Stimulated activated CD4-positive, alpha-beta T cell treated with anti-CD3 and anti-CD28 coated beads, Interleukin-15, amount 100 ng/mL, for 48 hours (primary cell): ENCODE data around the gene FGF9.

Experiments
- DNase-seq, 2 donors: peaks; one replicate each; pipeline ENCODE4 v3.0.0-alpha.2; 2020; ENCODE audit warnings: low read depth in 2 of 2

FGF9 gene

GRCh38 chr13:21674490-21675009, 3.7 kb downstream of the FGF9 start:
- no peak for DNase-seq

GRCh38 chr13:21675095-21675991, 4.5 kb downstream of the FGF9 start:
- no peak for DNase-seq

- no peak for DNase-seq
Observed at GRCh38 chr13:21676611-21677021, 5.7 kb downstream of the FGF9 start.

- no peak for DNase-seq
Observed at GRCh38 chr13:21677075-21677623, 6.3 kb downstream of the FGF9 start.

DNA sequence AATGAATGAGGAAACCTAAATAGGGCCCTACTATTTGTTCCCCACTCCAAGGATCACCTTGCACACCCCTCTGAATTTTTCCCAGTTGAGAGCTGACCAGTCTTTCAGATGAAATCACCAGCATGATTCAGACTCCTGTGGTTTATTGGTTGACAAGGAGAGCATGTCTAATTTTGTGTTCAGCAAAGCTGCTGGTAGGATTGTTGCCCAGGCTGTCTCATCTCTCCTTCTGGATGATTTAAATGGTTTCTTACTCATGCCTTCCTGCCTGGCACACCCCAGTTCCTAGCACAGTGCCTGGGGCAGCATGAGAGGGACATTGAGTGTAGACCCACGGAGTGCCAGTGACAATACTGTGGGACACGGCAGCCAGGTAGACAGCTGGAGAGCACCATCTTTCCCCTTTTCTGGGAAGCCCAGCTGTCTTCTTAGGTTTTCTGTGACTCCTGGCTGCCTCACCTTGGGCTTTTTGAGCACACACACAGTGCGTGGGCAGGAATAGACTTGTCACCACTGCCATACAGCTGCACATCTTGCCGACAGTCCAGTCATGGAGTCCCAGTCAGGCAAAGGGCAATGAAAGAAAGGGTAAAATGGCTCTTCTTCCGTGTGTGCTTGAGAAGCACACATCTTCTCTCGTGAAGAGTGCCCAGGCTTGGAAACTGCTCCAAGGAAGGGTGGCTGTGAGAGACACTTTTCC, 12.3 kb downstream of the FGF9 start:
- DNase-seq, result no peak

GRCh38 chr13:21684576-21684975, 13.7 kb downstream of the FGF9 start:
- no peak for DNase-seq

DNA sequence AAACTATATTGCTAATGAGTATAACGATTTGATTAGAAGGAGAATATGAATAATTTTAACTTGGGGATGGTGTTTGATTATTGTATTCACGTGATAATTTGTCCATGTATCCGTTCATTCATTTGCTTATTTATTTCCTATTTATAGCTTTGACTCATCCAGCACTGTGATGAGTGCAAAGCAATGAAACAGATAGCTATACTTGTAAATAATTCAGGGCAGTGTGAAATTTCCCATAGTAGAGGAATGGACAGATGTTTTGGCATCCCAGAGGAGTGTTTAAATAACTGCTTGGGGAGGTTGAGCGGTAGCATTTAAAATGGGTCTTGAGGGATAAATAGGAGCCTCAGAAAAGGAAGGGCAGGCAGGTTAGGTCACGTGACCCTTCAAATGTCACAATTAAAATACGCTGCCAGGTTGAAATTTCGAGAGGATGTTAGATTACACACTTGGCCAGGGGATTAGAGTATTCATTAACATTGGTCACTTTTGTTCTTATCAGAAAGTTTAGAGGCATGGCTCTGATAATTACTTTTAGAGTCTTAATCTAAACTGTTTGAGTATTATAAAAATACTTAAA, 14.7 kb downstream of the FGF9 start:
- DNase-seq, result no peak

GRCh38 chr13:21686751-21687391, 16.0 kb downstream of the FGF9 start:
- no peak for DNase-seq

DNA sequence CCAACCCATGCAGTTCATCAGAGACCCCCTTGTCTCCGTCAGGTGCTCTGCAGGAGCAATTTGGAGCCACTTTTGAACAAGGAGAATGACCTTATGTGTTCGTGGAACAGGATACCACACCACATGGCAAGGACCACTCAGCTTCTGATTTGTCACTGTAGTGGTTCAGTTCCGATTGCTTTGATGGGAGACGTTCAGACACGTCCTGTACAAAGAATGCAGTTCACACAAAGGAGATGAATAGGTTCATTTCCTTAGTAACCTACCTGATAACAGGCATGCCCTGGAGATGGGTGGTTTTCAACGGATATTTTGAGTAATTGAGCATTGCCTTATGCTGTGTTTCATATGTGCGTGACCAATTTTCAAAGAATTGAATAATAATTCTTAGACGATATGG, 17.2 kb downstream of the FGF9 start:
- no peak for DNase-seq

GRCh38 chr13:21689097-21689496, 18.2 kb downstream of the FGF9 start:
- no peak for DNase-seq

GRCh38 chr13:21690955-21691354, 20.1 kb downstream of the FGF9 start:
- DNase-seq, result no peak

- DNase-seq, result no peak
Observed at GRCh38 chr13:21691500-21691899, 20.6 kb downstream of the FGF9 start.

DNA sequence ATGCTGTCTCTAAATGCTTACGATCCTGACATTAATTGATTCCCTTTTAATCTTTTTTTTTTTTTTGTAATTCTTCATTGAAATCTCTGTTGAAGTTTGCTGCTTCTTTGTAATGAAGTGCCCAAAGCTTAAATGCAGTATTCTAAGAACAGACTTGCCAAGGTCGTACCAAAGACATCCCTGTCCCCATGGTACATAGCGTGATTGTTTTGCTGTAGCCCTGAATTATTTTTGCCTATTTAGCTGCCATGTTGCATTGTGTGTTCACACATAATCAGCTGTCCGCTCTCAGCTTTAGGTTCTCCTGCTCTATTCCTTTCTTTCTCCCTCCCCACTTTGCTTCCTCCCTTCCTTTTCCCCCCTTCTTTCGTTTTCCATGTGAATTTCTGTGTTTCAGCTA, 21.1 kb downstream of the FGF9 start:
- DNase-seq, result no peak

DNA sequence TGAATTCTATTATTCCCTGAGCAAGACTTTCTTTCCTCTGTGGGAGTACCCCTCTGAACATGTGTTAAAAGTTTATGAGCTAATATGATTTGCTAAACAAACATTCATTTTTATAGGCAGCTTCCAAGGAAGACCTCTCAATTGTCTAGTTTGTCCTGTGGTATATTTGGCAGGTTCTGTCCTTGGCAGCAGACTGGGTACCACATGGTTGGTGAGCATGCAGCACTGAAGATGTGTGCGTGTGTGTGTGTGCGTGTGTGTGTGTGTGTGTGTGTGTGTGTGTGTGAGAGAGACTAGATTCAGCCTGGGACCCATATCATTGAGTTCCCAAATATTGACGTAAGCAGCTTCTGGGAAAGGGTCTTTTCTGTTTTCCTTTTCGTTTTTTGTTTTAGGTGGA, 24.0 kb downstream of the FGF9 start:
- DNase-seq, result no peak

- DNase-seq, result no peak
Observed at GRCh38 chr13:21695546-21695945, 24.7 kb downstream of the FGF9 start.

- no peak for DNase-seq
Observed at GRCh38 chr13:21696865-21697448, 26.1 kb downstream of the FGF9 start.

DNA sequence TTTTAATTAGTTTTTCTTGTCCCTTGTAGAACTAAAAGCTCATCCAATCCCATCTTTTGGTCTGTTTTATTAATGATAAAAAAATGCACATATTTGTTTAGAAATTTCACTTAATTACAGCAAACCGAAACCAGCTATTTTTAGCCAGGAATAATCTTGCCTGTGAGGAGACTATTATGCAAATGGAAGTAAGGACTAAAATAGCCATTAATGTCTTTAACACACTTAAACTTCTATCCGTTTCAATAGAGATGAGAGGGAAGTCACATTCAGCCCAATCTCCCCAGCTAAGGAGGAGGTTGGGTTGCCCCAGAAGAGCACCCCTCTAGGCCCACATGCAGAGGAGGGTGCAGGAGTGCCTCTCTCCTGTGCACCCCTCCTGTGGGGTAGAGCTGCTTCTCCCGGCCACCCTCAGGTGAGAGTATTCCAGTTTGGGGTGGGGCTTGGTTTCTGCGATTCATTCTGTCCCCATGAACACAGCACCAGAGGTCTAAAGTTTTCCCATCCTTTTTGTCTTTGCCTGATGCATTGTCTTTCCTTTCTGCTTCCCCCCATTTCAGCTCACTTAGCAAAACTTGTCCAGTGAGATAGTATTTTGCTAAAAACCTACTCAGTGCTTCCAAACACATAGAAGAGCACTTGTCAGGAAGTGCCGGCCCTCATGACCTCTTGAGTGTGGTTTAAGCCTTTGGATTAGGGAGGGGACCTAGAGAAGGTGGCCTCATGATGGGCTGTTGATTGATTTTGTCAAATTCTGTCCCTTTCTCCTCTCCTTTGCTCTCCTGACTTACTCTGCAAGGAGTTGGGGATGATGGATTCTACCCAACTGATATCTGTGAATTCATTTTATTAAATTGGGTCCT, 28.2 kb downstream of the FGF9 start:
- no peak for DNase-seq

DNA sequence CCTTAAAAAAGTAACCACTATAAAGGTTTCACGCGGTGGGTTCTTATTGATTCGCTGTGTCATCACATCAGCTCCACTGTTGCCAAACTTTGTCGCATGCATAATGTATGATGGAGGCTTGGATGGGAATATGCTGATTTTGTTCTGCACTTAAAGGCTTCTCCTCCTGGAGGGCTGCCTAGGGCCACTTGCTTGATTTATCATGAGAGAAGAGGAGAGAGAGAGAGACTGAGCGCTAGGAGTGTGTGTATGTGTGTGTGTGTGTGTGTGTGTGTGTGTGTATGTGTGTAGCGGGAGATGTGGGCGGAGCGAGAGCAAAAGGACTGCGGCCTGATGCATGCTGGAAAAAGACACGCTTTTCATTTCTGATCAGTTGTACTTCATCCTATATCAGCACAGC, 30.6 kb downstream of the FGF9 start:
- DNase-seq, result no peak

- no peak for DNase-seq
Observed at GRCh38 chr13:21703846-21704245, 33.0 kb downstream of the FGF9 start.

DNA sequence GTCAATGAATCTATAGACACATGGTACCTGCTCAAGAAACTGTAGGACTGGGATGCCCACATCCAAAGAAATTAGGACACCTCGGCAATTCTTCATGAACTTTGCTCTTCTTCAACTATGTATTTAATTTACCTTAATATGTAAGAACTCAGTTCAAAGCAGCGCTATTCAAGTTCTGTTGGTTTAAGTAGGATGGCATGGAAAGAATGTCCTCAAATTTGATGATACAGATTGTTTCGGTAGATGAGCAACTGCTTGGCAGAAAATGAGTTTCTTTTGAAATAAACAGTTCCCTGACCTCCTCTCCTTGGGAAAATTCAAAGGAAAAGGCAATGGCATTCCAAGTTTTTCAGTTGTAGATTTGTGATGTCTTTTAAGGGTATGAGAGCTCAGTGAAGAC, 36.7 kb downstream of the FGF9 start:
- DNase-seq, result no peak
